GM19023 (cell line): ENCODE data around the gene FALEC.
"Not testable (repeated sequence)": the region's sequence is repeated elsewhere in the genome, so short reads cannot be mapped to it uniquely, and the experiment has no call there.

Experiments
- ATAC-seq: cut with Tn5 transposase; IDR thresholded peaks from one replicate; pipeline ENCODE4 v1.9.1; 2021; ENCODE audit warnings: mild to moderate bottlenecking, moderate library complexity; ENCODE audit not compliant: unreplicated experiment

The FALEC gene

DNA sequence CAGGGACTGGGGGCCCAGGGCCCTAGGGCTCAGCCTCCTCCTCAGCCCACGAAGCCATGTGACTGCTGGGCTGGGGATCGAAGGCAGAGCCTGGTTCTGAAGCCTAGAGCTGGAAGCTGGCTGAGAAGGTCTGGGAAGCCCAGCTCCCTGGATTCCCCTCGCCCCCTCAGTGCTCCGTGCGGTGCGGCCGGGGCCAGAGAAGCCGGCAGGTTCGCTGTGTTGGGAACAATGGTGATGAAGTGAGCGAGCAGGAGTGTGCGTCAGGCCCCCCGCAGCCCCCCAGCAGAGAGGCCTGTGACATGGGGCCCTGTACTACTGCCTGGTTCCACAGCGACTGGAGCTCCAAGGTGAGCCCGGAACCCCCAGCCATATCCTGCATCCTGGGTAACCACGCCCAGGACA is 42.8 kb downstream of the FALEC start:
- ATAC-seq, result no peak

DNA sequence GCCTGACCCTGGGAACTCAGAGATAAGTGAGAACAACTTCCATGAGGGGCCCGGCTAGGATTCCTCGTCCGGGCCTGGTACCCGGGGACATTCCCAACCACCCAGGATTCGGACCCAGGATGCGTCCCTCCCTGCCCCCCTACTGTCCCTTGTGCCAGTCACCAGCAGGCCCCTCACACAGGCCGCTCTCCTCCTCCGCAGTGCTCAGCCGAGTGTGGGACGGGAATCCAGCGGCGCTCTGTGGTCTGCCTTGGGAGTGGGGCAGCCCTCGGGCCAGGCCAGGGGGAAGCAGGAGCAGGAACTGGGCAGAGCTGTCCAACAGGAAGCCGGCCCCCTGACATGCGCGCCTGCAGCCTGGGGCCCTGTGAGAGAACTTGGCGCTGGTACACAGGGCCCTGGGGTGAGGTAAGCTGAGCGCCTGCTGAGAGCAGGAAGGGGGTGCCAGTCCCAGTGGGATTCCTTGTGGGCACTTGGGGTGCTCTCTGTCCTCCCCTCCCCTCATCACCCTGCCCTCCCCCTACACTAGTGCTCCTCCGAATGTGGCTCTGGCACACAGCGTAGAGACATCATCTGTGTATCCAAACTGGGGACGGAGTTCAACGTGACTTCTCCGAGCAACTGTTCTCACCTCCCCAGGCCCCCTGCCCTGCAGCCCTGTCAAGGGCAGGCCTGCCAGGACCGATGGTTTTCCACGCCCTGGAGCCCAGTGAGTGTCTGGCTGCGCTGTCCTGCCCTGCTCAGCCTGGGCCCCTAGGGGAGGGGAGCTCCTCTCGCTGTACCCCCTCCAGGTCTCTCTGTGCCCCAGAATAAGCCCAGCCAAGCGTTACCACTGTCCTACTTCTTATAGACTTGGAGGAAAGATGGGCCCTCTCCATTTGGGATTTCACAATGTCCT is 43.5 kb downstream of the FALEC start:
- no peak for ATAC-seq

DNA sequence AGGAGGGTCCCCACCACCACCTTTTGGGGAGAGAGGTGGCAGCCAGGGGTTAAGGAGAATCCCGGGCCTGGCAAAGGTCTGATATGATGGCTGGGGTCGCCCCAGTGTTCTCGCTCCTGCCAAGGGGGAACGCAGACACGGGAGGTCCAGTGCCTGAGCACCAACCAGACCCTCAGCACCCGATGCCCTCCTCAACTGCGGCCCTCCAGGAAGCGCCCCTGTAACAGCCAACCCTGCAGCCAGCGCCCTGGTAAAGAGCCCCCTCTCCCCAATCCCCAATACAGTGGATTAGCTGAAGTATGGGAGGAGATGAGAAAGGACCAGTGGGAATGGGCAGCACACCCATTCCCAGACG is 44.1 kb downstream of the FALEC start:
- no peak for ATAC-seq

DNA sequence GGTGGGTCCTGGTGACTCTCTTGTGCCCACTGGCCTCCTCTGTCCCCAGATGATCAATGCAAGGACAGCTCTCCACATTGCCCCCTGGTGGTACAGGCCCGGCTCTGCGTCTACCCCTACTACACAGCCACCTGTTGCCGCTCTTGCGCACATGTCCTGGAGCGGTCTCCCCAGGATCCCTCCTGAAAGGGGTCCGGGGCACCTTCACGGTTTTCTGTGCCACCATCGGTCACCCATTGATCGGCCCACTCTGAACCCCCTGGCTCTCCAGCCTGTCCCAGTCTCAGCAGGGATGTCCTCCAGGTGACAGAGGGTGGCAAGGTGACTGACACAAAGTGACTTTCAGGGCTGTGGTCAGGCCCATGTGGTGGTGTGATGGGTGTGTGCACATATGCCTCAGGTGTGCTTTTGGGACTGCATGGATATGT is 44.5 kb downstream of the FALEC start:
- no peak for ATAC-seq

GRCh38 chr1:150560576-150561253 is 45.2 kb downstream of the FALEC start:
- ATAC-seq, result no peak

DNA sequence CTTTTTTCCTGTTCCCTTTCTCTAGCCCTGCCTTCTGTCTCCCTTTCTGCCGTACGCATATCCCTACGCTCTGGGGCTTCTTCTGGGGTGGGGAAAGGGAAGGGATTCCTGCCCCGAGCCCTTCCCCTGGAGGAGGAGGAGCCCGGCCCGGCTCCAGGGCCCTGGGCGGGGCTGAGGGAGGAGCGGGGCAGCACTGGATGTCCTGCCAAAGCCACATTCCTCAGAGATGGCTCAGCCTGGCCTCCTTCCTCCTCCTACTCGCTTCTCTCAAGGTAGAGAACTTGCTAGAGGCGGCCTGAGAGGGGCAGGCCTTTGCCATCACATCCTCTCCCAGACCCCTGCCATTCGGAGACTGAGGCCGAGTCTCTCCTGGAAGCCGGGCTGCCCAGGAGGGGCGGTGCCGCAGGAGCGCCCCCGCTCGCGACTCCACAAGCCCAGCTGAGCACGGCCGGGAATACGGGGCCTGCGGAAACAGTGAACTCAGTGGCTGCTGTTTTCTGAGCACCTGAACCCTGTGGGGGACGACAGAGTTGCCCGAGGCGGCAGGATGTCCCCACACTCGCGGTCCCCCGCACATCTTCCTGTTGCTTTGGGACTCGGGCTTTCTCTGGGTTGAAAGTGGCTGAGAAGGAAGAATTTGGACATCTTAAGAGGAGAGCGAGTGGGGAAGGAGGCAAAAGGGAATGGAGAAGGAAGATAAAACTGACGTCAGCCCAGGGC is 45.9 kb downstream of the FALEC start:
- no peak for ATAC-seq

GRCh38 chr1:150561974-150562445 is 46.5 kb downstream of the FALEC start:
- peak; percentile 38 for ATAC-seq

DNA sequence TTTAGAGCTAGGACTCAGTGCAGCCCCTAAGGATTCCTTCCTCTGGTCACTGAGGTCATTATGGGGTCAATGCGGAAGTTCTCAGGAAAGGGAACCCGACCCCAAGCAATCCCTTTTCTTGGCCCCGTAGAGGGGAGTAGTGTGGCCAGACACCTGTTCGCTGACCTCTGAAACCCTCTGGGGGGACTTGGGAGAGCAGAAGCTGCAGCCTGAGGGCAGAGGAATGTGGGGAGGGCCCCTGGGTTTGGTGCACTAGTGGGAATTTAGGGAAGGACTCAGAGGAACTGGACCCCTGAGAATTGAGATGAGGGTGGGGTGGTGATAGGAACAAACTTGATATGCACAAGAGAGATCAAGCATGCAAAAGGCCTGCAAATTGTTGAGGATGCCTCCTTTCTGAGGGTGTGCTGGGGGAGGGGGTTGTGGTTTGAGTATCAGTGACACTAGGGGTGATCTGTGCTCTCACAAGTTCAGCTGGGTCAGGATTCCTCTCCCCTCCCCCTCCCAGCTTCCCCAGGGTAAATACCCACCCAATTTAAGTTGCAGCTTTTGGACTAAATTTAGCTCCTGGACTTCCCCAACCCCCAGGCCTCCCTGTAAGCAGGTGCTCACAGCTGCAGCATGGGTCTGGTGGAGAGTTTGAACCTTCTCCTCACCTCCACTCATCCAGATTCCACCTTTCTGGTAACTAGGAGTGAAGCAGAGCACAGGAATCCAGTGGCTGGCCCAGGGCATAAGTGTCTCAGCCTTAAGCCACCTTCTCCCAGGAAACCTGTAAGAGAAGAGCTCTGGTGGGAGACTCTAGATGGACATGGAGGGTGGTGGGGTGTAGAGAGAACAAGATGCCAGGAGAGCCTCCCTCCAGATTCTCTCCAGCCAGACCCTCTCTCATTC is 47.1 kb downstream of the FALEC start:
- ATAC-seq, result peak; percentile 37

DNA sequence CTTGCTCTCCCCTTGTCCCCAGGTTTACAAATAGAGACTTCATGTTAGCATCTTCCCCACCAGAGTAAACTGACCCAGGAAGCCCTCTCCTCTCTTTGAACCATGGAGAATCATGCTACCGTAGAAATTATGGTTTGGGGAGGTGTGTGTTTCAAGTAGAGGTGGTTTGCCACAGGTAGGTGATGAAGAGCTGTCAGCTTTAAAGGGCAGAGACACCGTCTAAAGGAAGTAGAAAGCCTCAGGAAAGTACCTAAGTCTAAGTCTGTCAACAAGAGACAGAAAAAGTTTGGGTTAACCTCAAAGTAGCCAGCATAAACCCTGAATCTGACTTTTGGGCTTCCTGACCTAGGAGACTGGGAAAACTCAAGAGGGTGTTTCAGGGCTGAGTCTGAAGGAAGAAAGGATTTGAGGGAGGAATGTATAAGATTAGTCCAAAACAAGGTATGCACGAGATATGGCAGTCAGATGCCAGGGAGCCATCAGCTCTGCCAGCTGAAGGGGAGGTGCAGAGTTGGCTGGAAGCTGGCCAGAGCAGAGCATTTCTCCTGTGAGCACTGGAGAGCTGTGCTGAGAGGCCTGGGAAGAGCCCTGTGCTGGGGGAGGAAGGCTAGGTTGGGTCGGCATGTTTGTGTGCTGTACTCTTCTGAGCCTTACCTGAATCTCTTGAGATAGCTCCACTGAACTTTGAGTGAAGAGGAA is 47.9 kb downstream of the FALEC start:
- ATAC-seq, result peak; percentile 18

DNA sequence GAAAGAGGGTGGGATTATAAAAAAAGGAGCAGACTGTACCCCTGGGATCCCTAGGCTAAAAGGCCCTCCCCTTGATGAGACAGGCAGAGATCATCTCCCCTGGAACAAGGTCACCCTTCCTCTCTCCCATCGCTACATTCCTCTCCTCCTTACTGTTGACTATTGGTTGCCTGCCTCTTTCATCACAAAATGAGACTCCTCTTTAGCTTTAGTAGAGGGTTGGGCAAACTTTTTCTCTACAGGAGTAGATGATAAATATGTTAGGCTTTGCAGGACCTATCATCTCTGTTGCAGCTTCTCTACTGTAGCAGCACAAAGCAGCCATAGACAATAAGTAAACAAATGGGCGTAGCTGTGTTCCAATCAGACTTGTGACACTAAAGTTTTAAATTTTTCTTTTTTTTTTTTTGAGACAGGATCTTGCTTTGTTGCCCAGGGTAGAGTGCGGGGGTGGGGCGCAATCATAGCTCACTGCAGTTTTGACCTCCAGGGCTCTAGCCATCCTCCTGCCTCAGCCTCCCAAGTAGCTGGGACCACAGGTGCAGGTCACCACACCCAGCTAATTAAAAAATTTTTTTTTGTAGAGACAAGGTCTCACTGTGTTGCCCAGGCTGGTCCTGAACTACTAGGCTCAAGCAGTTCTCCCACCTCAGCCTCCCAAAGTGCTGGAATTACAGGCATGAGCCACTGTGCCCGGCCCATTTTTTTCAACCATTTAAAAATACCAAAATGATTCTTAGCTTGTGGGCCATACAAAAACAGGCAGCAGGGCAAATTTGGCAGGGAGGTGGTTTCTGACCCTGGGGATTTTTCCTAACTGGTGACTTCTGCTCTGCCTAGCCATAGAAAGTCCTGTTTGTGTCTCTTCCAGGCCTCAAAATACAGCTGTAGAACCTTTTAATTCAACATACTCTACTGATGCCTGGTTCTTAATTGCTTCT is 48.8 kb downstream of the FALEC start:
- no peak for ATAC-seq

- not testable (repeated sequence) for ATAC-seq
These were observed 49.9 kb downstream of the FALEC start for GRCh38 chr1:150565240-150565991.

DNA sequence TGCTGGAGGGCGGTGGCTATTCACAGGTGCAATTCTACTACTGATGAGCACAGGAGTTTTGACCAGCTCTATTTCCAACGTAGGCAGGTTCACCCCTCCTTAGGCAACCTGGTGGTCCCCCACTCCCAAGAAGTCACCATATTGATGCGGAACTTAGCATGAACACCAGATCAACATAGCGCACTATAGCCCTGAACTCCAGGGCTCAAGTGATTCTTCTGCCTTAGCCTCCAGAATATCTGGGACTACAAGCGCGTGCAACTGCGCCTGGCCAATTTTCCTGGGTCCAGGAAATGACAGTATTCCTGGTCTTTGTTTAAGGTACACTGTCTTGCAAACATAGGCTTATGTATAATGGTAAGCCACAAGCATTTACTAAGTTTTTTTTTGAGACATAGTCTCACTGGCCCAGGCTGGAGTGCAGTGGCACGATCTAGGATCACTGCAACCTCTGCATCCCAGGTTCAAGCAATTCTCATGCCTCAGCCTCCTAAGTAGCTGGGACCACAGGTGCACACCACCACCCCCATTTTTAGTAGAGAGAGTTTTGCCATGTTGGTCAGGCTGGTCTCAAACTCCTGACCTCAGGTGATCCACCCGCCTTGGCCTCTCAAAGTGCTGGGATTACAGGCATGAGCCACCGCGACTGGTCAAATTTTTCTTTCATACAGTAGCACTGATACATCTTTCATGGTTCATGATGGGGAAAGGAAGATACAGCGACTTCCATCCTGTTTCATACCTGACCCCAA is 51.2 kb downstream of the FALEC start:
- no peak for ATAC-seq

GRCh38 chr1:150567341-150567716 is 51.8 kb downstream of the FALEC start:
- peak; percentile 26 for ATAC-seq

- peak; percentile 22 for ATAC-seq
These were observed 52.4 kb downstream of the FALEC start for GRCh38 chr1:150567717-150568593.

GRCh38 chr1:150568594-150568966 is 53.0 kb downstream of the FALEC start:
- no peak for ATAC-seq

- ATAC-seq, result no peak
These were observed 57.5 kb downstream of the FALEC start for GRCh38 chr1:150572918-150573647.
